ENCODE measurements around the gene MICU1. TPM values are rescaled to one million over a fixed set of nuclear protein-coding genes. Genes with fewer than 3 reads are reported as not detected.

The MICU1 gene
- total and polyA plus RNA-seq, 2 of the 13 experiments (the other 11 are each of a cell fraction or from before 2014, with no cell fraction given): 32.5 to 56.1 TPM

GRCh38 chr10:72331575-72332422 is 294.1 kb downstream of the MICU1 start (continued):
- TF ChIP-seq HOXA7 (CRISPR knock-in tag; IDR thresholded peaks at IDR 0.05) (no peak), MEF2D (CRISPR knock-in tag; IDR thresholded peaks at IDR 0.05) (peak; percentile 28; the same call in 1 of the 2 replicates), ZSCAN30 (CRISPR knock-in tag; IDR thresholded peaks at IDR 0.05) (no peak), SIX1 (CRISPR knock-in tag; IDR thresholded peaks at IDR 0.05; ENCODE audit: borderline replicate concordance) (no peak), ZNF788 (CRISPR knock-in tag; IDR thresholded peaks at IDR 0.05; ENCODE audit: borderline replicate concordance) (peak; percentile 50; the same call in 1 of the 2 replicates), ZNF660 (CRISPR knock-in tag; IDR thresholded peaks at IDR 0.05; ENCODE audit: borderline replicate concordance, low read depth) (no peak), ZNF329 (CRISPR knock-in tag; IDR thresholded peaks at IDR 0.05; ENCODE audit: low read depth) (no peak; the same call in 1 of the 2 replicates), KDM3A (CRISPR knock-in tag; IDR thresholded peaks at IDR 0.05; ENCODE audit: low read depth) (no peak; the same call in 1 of the 2 replicates), XRCC5 (optimal IDR thresholded peaks at IDR 0.05; ENCODE audit: low read length) (no peak), ZNF772 (CRISPR knock-in tag; IDR thresholded peaks at IDR 0.05) (peak; percentile 80), ZNF615 (CRISPR knock-in tag; IDR thresholded peaks at IDR 0.05; ENCODE audit: borderline replicate concordance) (no peak), DR1 (CRISPR knock-in tag; IDR thresholded peaks at IDR 0.05) (0 out of 2 replicates have a peak, but pooled peaks have one; percentile 8), KMT2A (CRISPR knock-in tag; IDR thresholded peaks at IDR 0.05) (no peak), NR2C2 (CRISPR knock-in tag; IDR thresholded peaks at IDR 0.05; ENCODE audit: borderline replicate concordance) (peak; percentile 64), CBFB (CRISPR knock-in tag; IDR thresholded peaks at IDR 0.05) (peak; percentile 91), ZNF629 (CRISPR knock-in tag; conservative IDR thresholded peaks at IDR 0.05) (no peak), ZBTB34 (CRISPR knock-in tag; IDR thresholded peaks at IDR 0.05) (no peak; the same call in 1 of the 2 replicates), SUZ12 (IDR thresholded peaks at IDR 0.05; ENCODE audit: low read depth, low read length) (no peak)
- TF ChIP-seq, protein P1, sequence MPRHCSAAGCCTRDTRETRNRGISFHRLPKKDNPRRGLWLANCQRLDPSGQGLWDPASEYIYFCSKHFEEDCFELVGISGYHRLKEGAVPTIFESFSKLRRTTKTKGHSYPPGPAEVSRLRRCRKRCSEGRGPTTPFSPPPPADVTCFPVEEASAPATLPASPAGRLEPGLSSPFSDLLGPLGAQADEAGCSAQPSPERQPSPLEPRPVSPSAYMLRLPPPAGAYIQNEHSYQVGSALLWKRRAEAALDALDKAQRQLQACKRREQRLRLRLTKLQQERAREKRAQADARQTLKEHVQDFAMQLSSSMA (CRISPR knock-in tag; IDR thresholded peaks at IDR 0.05): no peak
- TF ChIP-seq, protein P2, sequence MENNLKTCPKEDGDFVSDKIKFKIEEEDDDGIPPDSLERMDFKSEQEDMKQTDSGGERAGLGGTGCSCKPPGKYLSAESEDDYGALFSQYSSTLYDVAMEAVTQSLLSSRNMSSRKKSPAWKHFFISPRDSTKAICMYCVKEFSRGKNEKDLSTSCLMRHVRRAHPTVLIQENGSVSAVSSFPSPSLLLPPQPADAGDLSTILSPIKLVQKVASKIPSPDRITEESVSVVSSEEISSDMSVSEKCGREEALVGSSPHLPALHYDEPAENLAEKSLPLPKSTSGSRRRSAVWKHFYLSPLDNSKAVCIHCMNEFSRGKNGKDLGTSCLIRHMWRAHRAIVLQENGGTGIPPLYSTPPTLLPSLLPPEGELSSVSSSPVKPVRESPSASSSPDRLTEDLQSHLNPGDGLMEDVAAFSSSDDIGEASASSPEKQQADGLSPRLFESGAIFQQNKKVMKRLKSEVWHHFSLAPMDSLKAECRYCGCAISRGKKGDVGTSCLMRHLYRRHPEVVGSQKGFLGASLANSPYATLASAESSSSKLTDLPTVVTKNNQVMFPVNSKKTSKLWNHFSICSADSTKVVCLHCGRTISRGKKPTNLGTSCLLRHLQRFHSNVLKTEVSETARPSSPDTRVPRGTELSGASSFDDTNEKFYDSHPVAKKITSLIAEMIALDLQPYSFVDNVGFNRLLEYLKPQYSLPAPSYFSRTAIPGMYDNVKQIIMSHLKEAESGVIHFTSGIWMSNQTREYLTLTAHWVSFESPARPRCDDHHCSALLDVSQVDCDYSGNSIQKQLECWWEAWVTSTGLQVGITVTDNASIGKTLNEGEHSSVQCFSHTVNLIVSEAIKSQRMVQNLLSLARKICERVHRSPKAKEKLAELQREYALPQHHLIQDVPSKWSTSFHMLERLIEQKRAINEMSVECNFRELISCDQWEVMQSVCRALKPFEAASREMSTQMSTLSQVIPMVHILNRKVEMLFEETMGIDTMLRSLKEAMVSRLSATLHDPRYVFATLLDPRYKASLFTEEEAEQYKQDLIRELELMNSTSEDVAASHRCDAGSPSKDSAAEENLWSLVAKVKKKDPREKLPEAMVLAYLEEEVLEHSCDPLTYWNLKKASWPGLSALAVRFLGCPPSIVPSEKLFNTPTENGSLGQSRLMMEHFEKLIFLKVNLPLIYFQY (CRISPR knock-in tag; IDR thresholded peaks at IDR 0.05; ENCODE audit: borderline replicate concordance): no peak
- TF ChIP-seq, protein P3, sequence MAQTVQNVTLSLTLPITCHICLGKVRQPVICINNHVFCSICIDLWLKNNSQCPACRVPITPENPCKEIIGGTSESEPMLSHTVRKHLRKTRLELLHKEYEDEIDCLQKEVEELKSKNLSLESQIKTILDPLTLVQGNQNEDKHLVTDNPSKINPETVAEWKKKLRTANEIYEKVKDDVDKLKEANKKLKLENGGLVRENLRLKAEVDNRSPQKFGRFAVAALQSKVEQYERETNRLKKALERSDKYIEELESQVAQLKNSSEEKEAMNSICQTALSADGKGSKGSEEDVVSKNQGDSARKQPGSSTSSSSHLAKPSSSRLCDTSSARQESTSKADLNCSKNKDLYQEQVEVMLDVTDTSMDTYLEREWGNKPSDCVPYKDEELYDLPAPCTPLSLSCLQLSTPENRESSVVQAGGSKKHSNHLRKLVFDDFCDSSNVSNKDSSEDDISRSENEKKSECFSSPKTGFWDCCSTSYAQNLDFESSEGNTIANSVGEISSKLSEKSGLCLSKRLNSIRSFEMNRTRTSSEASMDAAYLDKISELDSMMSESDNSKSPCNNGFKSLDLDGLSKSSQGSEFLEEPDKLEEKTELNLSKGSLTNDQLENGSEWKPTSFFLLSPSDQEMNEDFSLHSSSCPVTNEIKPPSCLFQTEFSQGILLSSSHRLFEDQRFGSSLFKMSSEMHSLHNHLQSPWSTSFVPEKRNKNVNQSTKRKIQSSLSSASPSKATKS (CRISPR knock-in tag; IDR thresholded peaks at IDR 0.05): no peak

All from HepG2 (cell line).